HCT116 (cell line): ENCODE results near the gene EVL. TPM values are rescaled to one million over a fixed set of nuclear protein-coding genes. Genes with fewer than 3 reads are reported as not detected.

Experiments
- ATAC-seq: fragments of 200-7000 bp; cut with Tn5 transposase; 2 replicates; pipeline ENCODE4 v1.9.1; 2020; ENCODE audit warnings: mild to moderate bottlenecking, moderate library complexity
- BruUV-seq: library from RNA; stranded (reverse); fragments of 400-500 nt; replicated peaks from 2 replicates; lab custom pipeline; 2021; lab: Mats Ljungman, UMichigan
- CTCF ChIA-PET: fragments of 300-600 bp; sonication (Branson Sonifier 250); formaldehyde crosslinking; loops from one replicate; lab custom pipeline; 2021; ENCODE audit warnings: antibody characterized with exemption; lab: Charles Lee
- POLR2A ChIA-PET: fragments of 300-600, 350-600 bp; sonication (Branson Sonifier 250); formaldehyde crosslinking; loops from one replicate; lab custom pipeline; 2021; ENCODE audit warnings: antibody characterized with exemption; lab: Charles Lee
- RAD21 ChIA-PET, 2 experiments: fragments of 300-600 bp; sonication (Branson Sonifier 250); formaldehyde crosslinking; loops; one replicate each; lab custom pipeline; 2023; ENCODE audit warnings: low total read pairs in 2 of 2; ENCODE audit not compliant: uncharacterized antibody in 2 of 2, unreplicated experiment in 2 of 2, low non-redundant PET in 1 of 2; lab: Charles Lee
- DNase-seq: peaks from one replicate; pipeline ENCODE4 v3.0.0-alpha.2; 2010; ENCODE audit warnings: low read depth, low spot score
- H2AFZ ChIP-seq: fragments of 200-600 bp; shearing (Covaris generic), sonication (generic); 2 replicates; pipeline ENCODE4 v1.6.1; 2017; ENCODE audit warnings: low read depth, mixed run types, mixed read lengths, antibody characterized with exemption, low read length; ENCODE audit not compliant: poor library complexity, severe bottlenecking
- H3K27ac ChIP-seq: 2 replicates; pipeline ENCODE4 v1.5.1; 2012; ENCODE audit warnings: low read depth, low read length
- H3K27me3 ChIP-seq: fragments of 200-600 bp; sonication (generic); 2 replicates; pipeline ENCODE4 v1.6.1; 2016; ENCODE audit warnings: mixed run types, low read length, mixed read lengths; ENCODE audit not compliant: insufficient read depth
- H3K36me3 ChIP-seq, 2 experiments: fragments of 200-500 bp in 1 of 2; fragments of 200-600 bp in 1 of 2; sonication (Bioruptor generic) in 1 of 2; sonication (generic) in 1 of 2; 2 replicates each; pipeline versions ENCODE4 v1.5.1 to v1.6.1; 2014 to 2016; ENCODE audit warnings: low read length in 2 of 2, inconsistent platforms in 1 of 2, mixed read lengths in 1 of 2, mixed run types in 1 of 2; ENCODE audit not compliant: insufficient read depth in 2 of 2, control insufficient read depth in 1 of 2
- H3K4me1 ChIP-seq, 2 experiments: fragments of 200-600 bp in 1 of 2; sonication (generic) in 1 of 2; 2 replicates each; pipeline versions ENCODE4 v1.5.1 to v1.6.1; 2012 to 2017; ENCODE audit warnings: low read length in 2 of 2, inconsistent platforms in 1 of 2, mild to moderate bottlenecking in 1 of 2, mixed read lengths in 1 of 2, mixed run types in 1 of 2, moderate library complexity in 1 of 2; ENCODE audit not compliant: insufficient read depth in 2 of 2, control insufficient read depth in 1 of 2
- H3K4me2 ChIP-seq: fragments of 200-600 bp; sonication (generic); 2 replicates; pipeline ENCODE4 v1.6.1; 2017; ENCODE audit warnings: mixed run types, low read length, mixed read lengths
- H3K4me3 ChIP-seq, 2 experiments: fragments of 200-600 bp in 1 of 2; sonication (generic) in 1 of 2; replicated peaks in 1 of 2; 2 replicates each; pipeline ENCODE4 v1.5.1; 2011 to 2016; ENCODE audit warnings: low read length in 2 of 2, control low read depth in 1 of 2, low read depth in 1 of 2, mild to moderate bottlenecking in 1 of 2, mixed read lengths in 1 of 2, mixed run types in 1 of 2
- H3K79me2 ChIP-seq: fragments of 200-600 bp; sonication (generic); 2 replicates; pipeline ENCODE4 v1.6.1; 2017; ENCODE audit warnings: mild to moderate bottlenecking, mixed run types, low read length, moderate library complexity, mixed read lengths; ENCODE audit not compliant: insufficient read depth
- H3K9ac ChIP-seq: fragments of 200-600 bp; sonication (generic); 2 replicates; pipeline ENCODE4 v1.6.1; 2016; ENCODE audit warnings: low read length, mixed read lengths
- H3K9me2 ChIP-seq: fragments of 200-600 bp; sonication (generic), shearing (Covaris generic); 2 replicates; pipeline ENCODE4 v1.6.1; 2017; ENCODE audit warnings: mixed run types, mild to moderate bottlenecking, moderate library complexity; ENCODE audit not compliant: insufficient read depth
- H3K9me3 ChIP-seq, 2 experiments: fragments of 200-500 bp in 1 of 2; fragments of 200-600 bp in 1 of 2; sonication (Bioruptor generic) in 1 of 2; sonication (generic) in 1 of 2; 2 replicates each; pipeline ENCODE4 v1.6.1; 2014 to 2017; ENCODE audit warnings: low read length in 2 of 2, mixed read lengths in 2 of 2, inconsistent platforms in 1 of 2, low read depth in 1 of 2, mild to moderate bottlenecking in 1 of 2, mixed run types in 1 of 2, moderate library complexity in 1 of 2; ENCODE audit not compliant: control insufficient read depth in 1 of 2, insufficient read depth in 1 of 2
- H4K20me1 ChIP-seq: fragments of 200-600 bp; sonication (generic), shearing (Covaris generic); 2 replicates; pipeline ENCODE4 v1.6.1; 2017; ENCODE audit warnings: mixed run types, mild to moderate bottlenecking, moderate library complexity; ENCODE audit not compliant: insufficient read depth
- CBX3 ChIP-seq: IDR thresholded peaks from 2 replicates; pipeline ENCODE4 v1.6.1; 2012; ENCODE audit warnings: low read depth
- CEBPB ChIP-seq: IDR thresholded peaks from 2 replicates; pipeline ENCODE4 v1.6.1; 2012; ENCODE audit warnings: low read depth
- EGR1 ChIP-seq: IDR thresholded peaks from 2 replicates; pipeline ENCODE4 v1.6.1; 2012; ENCODE audit warnings: low read depth
- ELF1 ChIP-seq: IDR thresholded peaks from 2 replicates; pipeline ENCODE4 v1.6.1; 2012; ENCODE audit warnings: low read depth, borderline replicate concordance
- EZH2 ChIP-seq: fragments of 200-600 bp; sonication (generic); IDR thresholded peaks from 2 replicates; pipeline ENCODE4 v1.6.1; 2017; ENCODE audit warnings: antibody characterized with exemption, mixed run types
- EZH2phosphoT487 ChIP-seq: fragments of 200-600 bp; IDR thresholded peaks from 2 replicates; pipeline ENCODE4 v1.6.1; 2018; ENCODE audit warnings: antibody characterized with exemption, borderline replicate concordance
- POLR2A ChIP-seq: IDR thresholded peaks from 2 replicates; pipeline ENCODE4 v1.7.0; 2011; ENCODE audit warnings: borderline replicate concordance; ENCODE audit not compliant: insufficient read depth, insufficient read length; ENCODE audit errors: extremely low read depth
- POLR2AphosphoS5 ChIP-seq: IDR thresholded peaks from 2 replicates; pipeline ENCODE4 v1.6.1; 2011; ENCODE audit warnings: mild to moderate bottlenecking, low read depth, low read length, moderate library complexity
- RAD21 ChIP-seq: IDR thresholded peaks from 2 replicates; pipeline ENCODE4 v1.6.1; 2012; ENCODE audit warnings: low read depth, mild to moderate bottlenecking
- SIN3A ChIP-seq: IDR thresholded peaks from 2 replicates; pipeline ENCODE4 v1.6.1; 2012; ENCODE audit warnings: low read depth
- SP1 ChIP-seq: IDR thresholded peaks from 2 replicates; pipeline ENCODE4 v1.6.1; 2012; ENCODE audit warnings: low read depth
- TCF7L2 ChIP-seq: IDR thresholded peaks from 2 replicates; pipeline ENCODE4 v1.7.0; 2011; ENCODE audit warnings: borderline replicate concordance, inconsistent platforms; ENCODE audit not compliant: insufficient read depth, insufficient read length; ENCODE audit errors: extremely low read depth
- ZNF274 ChIP-seq: fragments of 200-500 bp; sonication (Bioruptor generic); IDR thresholded peaks from 2 replicates; pipeline ENCODE4 v1.6.1; 2014; ENCODE audit warnings: mild to moderate bottlenecking, low read depth, low read length, inconsistent platforms
- intact Hi-C: fragments of 100-400 bp; cut with micrococcal nuclease; formaldehyde crosslinking; loops from 2 replicates; pipeline ENCODE4 v1.10.0; 2022
- total RNA-seq: library from RNA; stranded (reverse); gene quantifications from one replicate; pipeline ENCODE4 v1.2.1, GENCODE V29; 2021; ENCODE audit not compliant: unreplicated experiment
- TF ChIP-seq, protein P1 (sequence below): IDR thresholded peaks from 2 replicates; pipeline ENCODE4 v1.6.1; 2012; ENCODE audit warnings: low read depth
- TF ChIP-seq, protein P2 (sequence below), 3 experiments: fragments of 200-600 bp in 1 of 3; sonication (generic) in 1 of 3; IDR thresholded peaks in 2 of 3; conservative IDR thresholded peaks in 1 of 3; 2 replicates each; pipeline ENCODE4 v1.5.1; 2012 to 2017; ENCODE audit warnings: low read depth in 2 of 3, low read length in 2 of 3, antibody characterized with exemption in 1 of 3, borderline replicate concordance in 1 of 3, control low read depth in 1 of 3, mild to moderate bottlenecking in 1 of 3, mixed read lengths in 1 of 3, mixed run types in 1 of 3, moderate library complexity in 1 of 3; ENCODE audit not compliant: insufficient read depth in 1 of 3
- TF ChIP-seq, protein P3 (sequence below): IDR thresholded peaks from 2 replicates; pipeline ENCODE4 v1.6.1; 2012
- TF ChIP-seq, protein P4 (sequence below): IDR thresholded peaks from 2 replicates; pipeline ENCODE4 v1.6.1; 2011; ENCODE audit warnings: mild to moderate bottlenecking, low read length, moderate library complexity; ENCODE audit not compliant: insufficient replicate concordance; ENCODE audit errors: extremely low read depth

The EVL gene
- total RNA-seq, 1 experiment from 2014 or later = 19.9 TPM

DNA sequence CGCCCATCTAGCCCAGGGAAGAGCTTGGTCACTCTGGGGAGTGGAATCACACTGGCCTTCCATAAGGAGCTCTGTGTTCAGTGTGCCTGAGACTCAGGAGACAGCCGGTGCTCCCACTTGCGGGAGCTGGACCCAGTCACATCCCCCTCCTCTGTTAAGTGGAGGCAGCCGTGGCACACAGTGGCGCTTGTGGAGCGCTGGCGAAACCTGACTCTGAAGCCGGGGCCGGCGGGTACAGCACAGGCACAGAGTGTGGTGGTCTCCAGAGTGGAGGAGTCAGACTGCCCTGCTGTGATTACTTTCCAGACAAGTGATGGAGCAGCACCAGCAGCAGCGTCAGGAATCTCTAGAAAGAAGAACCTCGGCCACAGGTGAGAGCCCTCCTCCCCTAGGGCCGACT is 61.2 kb downstream of the EVL start:
- TF ChIP-seq POLR2AphosphoS5 (no peak), ZNF274 (no peak), ELF1 (no peak), TCF7L2 (no peak), EZH2phosphoT487 (no peak), CBX3 (no peak), POLR2A (no peak), EZH2 (no peak), RAD21 (no peak), SP1 (no peak), SIN3A (no peak), EGR1 (no peak), CEBPB (no peak)
- TF ChIP-seq, protein P1, sequence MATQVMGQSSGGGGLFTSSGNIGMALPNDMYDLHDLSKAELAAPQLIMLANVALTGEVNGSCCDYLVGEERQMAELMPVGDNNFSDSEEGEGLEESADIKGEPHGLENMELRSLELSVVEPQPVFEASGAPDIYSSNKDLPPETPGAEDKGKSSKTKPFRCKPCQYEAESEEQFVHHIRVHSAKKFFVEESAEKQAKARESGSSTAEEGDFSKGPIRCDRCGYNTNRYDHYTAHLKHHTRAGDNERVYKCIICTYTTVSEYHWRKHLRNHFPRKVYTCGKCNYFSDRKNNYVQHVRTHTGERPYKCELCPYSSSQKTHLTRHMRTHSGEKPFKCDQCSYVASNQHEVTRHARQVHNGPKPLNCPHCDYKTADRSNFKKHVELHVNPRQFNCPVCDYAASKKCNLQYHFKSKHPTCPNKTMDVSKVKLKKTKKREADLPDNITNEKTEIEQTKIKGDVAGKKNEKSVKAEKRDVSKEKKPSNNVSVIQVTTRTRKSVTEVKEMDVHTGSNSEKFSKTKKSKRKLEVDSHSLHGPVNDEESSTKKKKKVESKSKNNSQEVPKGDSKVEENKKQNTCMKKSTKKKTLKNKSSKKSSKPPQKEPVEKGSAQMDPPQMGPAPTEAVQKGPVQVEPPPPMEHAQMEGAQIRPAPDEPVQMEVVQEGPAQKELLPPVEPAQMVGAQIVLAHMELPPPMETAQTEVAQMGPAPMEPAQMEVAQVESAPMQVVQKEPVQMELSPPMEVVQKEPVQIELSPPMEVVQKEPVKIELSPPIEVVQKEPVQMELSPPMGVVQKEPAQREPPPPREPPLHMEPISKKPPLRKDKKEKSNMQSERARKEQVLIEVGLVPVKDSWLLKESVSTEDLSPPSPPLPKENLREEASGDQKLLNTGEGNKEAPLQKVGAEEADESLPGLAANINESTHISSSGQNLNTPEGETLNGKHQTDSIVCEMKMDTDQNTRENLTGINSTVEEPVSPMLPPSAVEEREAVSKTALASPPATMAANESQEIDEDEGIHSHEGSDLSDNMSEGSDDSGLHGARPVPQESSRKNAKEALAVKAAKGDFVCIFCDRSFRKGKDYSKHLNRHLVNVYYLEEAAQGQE = no peak
- TF ChIP-seq, protein P2, sequence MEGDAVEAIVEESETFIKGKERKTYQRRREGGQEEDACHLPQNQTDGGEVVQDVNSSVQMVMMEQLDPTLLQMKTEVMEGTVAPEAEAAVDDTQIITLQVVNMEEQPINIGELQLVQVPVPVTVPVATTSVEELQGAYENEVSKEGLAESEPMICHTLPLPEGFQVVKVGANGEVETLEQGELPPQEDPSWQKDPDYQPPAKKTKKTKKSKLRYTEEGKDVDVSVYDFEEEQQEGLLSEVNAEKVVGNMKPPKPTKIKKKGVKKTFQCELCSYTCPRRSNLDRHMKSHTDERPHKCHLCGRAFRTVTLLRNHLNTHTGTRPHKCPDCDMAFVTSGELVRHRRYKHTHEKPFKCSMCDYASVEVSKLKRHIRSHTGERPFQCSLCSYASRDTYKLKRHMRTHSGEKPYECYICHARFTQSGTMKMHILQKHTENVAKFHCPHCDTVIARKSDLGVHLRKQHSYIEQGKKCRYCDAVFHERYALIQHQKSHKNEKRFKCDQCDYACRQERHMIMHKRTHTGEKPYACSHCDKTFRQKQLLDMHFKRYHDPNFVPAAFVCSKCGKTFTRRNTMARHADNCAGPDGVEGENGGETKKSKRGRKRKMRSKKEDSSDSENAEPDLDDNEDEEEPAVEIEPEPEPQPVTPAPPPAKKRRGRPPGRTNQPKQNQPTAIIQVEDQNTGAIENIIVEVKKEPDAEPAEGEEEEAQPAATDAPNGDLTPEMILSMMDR (IDR thresholded peaks at IDR 0.05 in 2 of 3, conservative IDR thresholded peaks at IDR 0.05 in 1 of 3; ENCODE audit: borderline replicate concordance in 1 of 3, insufficient read depth in 1 of 3, low read depth in 2 of 3, low read length in 2 of 3) = no peak
- TF ChIP-seq, protein P3, sequence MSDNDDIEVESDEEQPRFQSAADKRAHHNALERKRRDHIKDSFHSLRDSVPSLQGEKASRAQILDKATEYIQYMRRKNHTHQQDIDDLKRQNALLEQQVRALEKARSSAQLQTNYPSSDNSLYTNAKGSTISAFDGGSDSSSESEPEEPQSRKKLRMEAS = no peak
- TF ChIP-seq, protein P4, sequence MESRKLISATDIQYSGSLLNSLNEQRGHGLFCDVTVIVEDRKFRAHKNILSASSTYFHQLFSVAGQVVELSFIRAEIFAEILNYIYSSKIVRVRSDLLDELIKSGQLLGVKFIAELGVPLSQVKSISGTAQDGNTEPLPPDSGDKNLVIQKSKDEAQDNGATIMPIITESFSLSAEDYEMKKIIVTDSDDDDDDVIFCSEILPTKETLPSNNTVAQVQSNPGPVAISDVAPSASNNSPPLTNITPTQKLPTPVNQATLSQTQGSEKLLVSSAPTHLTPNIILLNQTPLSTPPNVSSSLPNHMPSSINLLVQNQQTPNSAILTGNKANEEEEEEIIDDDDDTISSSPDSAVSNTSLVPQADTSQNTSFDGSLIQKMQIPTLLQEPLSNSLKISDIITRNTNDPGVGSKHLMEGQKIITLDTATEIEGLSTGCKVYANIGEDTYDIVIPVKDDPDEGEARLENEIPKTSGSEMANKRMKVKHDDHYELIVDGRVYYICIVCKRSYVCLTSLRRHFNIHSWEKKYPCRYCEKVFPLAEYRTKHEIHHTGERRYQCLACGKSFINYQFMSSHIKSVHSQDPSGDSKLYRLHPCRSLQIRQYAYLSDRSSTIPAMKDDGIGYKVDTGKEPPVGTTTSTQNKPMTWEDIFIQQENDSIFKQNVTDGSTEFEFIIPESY = no peak
- Histone ChIP-seq H4K20me1 (no peaks in the 10 kb centered on the region), H3K9me3 (no peaks in the 10 kb centered on the region), H3K36me3 (no peaks in the 10 kb centered on the region), H3K4me2 (no peak overlapping the region), H3K9ac (no peak overlapping the region), H3K4me1 (no peaks in the 10 kb centered on the region), H3K27ac (no peak overlapping the region), H3K9me2 (no peaks in the 10 kb centered on the region), H3K27me3 (no peaks in the 10 kb centered on the region), H2AFZ (no peak overlapping the region), H3K4me3 (no peak overlapping the region), H3K79me2 (no peaks in the 10 kb centered on the region)
- RAD21 ChIA-PET = no interaction called here
- no peak for ATAC-seq
- CTCF ChIA-PET = interaction anchor here (2.4 kb wide), 1 partner anchor 18 kb away, joined by 6 read pairs; no protein-coding TSS in a partner anchor
- intact Hi-C loops = no loop called here
- no TSS peak for BruUV-seq
- no peak for DNase-seq
- POLR2A ChIA-PET = no interaction called here
